Gastrocnemius medialis (tissue), 4 donors: ENCODE measurements around the gene MAFB. TPM values are rescaled to one million over a fixed set of nuclear protein-coding genes. Genes with fewer than 3 reads are reported as not detected.
A peak's percentile ranks its signal among the peaks of the same experiment; 100 is the strongest.

Experiments used
- ATAC-seq, 2 donors: fragments of 150-250 bp; one replicate each; pipeline ENCODE4 v1.9.1; 2016
- DNase-seq, 2 donors: peaks; one replicate each; pipeline ENCODE4 v3.0.0-alpha.2; 2019
- H3K27ac ChIP-seq, 4 donors: fragments of 200-600 bp; sonication (generic); 1 replicate in 1 of 4; 2 replicates in 3 of 4; pipeline ENCODE4 v1.5.1; 2016 to 2018; ENCODE audit warnings: mild to moderate bottlenecking in 2 of 4, moderate library complexity in 1 of 4
- H3K27me3 ChIP-seq, 3 donors: fragments of 200-600 bp; sonication (generic) in 2 of 3; 1 replicate in 1 of 3; 2 replicates in 2 of 3; pipeline versions ENCODE4 v1.5.1 to v1.6.0; 2016 to 2019; ENCODE audit warnings: mild to moderate bottlenecking in 1 of 3, moderate library complexity in 1 of 3
- H3K36me3 ChIP-seq, 2 donors: fragments of 200-600 bp; sonication (generic) in 1 of 2; one replicate each; pipeline ENCODE4 v1.5.1; 2017 to 2018
- H3K4me1 ChIP-seq, 2 donors: fragments of 200-600 bp; sonication (generic) in 1 of 2; one replicate each; pipeline ENCODE4 v1.5.1; 2016 to 2017; ENCODE audit warnings: mild to moderate bottlenecking in 2 of 2
- H3K4me3 ChIP-seq, 4 donors: fragments of 200-600 bp; sonication (generic) in 3 of 4; 1 replicate in 1 of 4; 2 replicates in 3 of 4; pipeline ENCODE4 v1.5.1; 2016 to 2019; ENCODE audit warnings: mild to moderate bottlenecking in 2 of 4
- H3K9me3 ChIP-seq, 3 donors: fragments of 200-600 bp; sonication (generic) in 2 of 3; 1 replicate in 1 of 3; 2 replicates in 2 of 3; pipeline ENCODE4 v1.5.1; 2016 to 2019
- POLR2A ChIP-seq, 2 donors: fragments of 450-650 bp; IDR thresholded peaks; one replicate each; pipeline ENCODE4 v1.6.1; 2017; ENCODE audit warnings: antibody characterized with exemption in 2 of 2, mild to moderate bottlenecking in 2 of 2, moderate library complexity in 2 of 2
- in situ Hi-C, 4 donors: fragments of 200-750 bp; cut with MboI; loops; one replicate each; pipeline versions ENCODE4 v1.15.0 to v1.8.0; 2017; ENCODE audit warnings: low sequenced_read_pairs in 4 of 4
- intact Hi-C: fragments of 100-400 bp; cut with DNase I; formaldehyde crosslinking; loops from one replicate; pipeline ENCODE4 v1.15.1; 2023; ENCODE audit warnings: low total_unique reads
- total RNA-seq, 4 donors: library from RNA; depleted of rRNA; stranded (reverse); fragments of >200 nt; gene quantifications; one replicate each; pipeline versions ENCODE4 v1.1.0 to v1.2.3, GENCODE V29; 2016
- TF ChIP-seq, protein P1 (sequence below), 5 experiments: fragments of 450-650 bp in 3 of 5; fragments of 200-600 bp in 2 of 5; sonication (generic) in 2 of 5; IDR thresholded peaks in 4 of 5; conservative IDR thresholded peaks in 1 of 5; 1 replicate in 4 of 5; 2 replicates in 1 of 5; pipeline ENCODE4 v1.5.1; 2016 to 2019; ENCODE audit warnings: antibody characterized with exemption in 5 of 5, mild to moderate bottlenecking in 3 of 5, moderate library complexity in 3 of 5

Gene MAFB
- total RNA-seq, 4 donors from 2014 or later = 15.4 to 24.9 (median 18.6) TPM

DNA sequence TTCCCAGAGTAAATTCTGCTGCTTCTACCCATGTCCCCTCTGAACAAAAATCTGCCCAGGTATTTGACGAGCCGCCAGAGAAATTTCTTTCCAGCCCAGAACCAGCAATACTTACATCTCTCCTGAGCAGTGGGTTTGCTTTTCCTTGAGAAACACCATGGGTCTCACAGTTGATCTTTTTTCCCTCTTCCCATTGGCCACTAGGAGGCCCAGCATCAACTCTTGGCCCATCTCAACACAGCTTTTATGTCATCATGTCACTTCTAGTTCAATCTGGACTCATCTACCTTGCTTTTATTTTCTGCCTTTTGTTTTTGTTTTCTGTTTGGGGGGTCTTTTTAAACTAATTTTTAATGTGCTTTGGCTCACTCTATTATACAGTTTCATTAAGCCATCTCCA, 18.8 kb downstream of the MAFB start:
- no peak for DNase-seq
- in situ Hi-C loops = no loop called here
- TF ChIP-seq, protein P1, sequence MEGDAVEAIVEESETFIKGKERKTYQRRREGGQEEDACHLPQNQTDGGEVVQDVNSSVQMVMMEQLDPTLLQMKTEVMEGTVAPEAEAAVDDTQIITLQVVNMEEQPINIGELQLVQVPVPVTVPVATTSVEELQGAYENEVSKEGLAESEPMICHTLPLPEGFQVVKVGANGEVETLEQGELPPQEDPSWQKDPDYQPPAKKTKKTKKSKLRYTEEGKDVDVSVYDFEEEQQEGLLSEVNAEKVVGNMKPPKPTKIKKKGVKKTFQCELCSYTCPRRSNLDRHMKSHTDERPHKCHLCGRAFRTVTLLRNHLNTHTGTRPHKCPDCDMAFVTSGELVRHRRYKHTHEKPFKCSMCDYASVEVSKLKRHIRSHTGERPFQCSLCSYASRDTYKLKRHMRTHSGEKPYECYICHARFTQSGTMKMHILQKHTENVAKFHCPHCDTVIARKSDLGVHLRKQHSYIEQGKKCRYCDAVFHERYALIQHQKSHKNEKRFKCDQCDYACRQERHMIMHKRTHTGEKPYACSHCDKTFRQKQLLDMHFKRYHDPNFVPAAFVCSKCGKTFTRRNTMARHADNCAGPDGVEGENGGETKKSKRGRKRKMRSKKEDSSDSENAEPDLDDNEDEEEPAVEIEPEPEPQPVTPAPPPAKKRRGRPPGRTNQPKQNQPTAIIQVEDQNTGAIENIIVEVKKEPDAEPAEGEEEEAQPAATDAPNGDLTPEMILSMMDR (IDR thresholded peaks at IDR 0.05 in 4 of 5, conservative IDR thresholded peaks at IDR 0.05 in 1 of 5) = no peak
- TF ChIP-seq POLR2A (IDR thresholded peaks at IDR 0.05) = no peak
- H3K27ac ChIP-seq = no peak overlapping the region
- no peaks in the 10 kb centered on the region for H3K9me3 ChIP-seq
- no peak overlapping the region for H3K4me3 ChIP-seq
- H3K4me1 ChIP-seq = peaks cover 0 to 10% of the 10 kb centered on the region in 2 donors
- ATAC-seq = no peak
- H3K27me3 ChIP-seq = no peaks in the 10 kb centered on the region
- no peaks in the 10 kb centered on the region for H3K36me3 ChIP-seq
- intact Hi-C loops = no loop called here

DNA sequence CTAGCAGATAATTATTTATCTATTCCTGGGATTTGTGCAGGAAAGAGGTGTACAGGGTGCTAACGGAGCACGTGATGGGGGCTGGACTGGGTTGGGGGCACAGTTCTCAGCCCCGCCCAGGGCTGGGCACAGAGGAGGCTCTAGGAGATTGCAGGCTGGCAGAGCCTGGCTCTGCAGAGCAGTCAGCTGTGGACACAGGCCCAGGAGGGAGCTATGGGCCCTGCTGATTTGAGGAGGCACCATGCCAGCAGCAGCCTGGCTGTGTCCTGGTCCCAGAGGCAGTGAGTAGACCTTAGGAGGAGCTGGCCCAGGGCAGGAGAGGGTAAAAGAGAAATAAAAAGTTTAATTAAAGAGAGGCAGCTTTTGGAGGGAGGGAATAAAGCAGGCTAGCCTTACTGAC, 19.3 kb downstream of the MAFB start:
- no peak for DNase-seq
- Histone ChIP-seq H3K27me3 (no peaks in the 10 kb centered on the region), H3K4me3 (no peak overlapping the region), H3K36me3 (no peaks in the 10 kb centered on the region), H3K9me3 (no peaks in the 10 kb centered on the region), H3K4me1 (peaks cover 0 to 10% of the 10 kb centered on the region in 2 donors), H3K27ac (no peak overlapping the region)
- ATAC-seq = no peak
- intact Hi-C loops (no loop called here), in situ Hi-C loops (no loop called here)
- no peak for TF ChIP-seq POLR2A (IDR thresholded peaks at IDR 0.05)
- TF ChIP-seq, protein P1 (IDR thresholded peaks at IDR 0.05 in 4 of 5, conservative IDR thresholded peaks at IDR 0.05 in 1 of 5) = no peak

DNA sequence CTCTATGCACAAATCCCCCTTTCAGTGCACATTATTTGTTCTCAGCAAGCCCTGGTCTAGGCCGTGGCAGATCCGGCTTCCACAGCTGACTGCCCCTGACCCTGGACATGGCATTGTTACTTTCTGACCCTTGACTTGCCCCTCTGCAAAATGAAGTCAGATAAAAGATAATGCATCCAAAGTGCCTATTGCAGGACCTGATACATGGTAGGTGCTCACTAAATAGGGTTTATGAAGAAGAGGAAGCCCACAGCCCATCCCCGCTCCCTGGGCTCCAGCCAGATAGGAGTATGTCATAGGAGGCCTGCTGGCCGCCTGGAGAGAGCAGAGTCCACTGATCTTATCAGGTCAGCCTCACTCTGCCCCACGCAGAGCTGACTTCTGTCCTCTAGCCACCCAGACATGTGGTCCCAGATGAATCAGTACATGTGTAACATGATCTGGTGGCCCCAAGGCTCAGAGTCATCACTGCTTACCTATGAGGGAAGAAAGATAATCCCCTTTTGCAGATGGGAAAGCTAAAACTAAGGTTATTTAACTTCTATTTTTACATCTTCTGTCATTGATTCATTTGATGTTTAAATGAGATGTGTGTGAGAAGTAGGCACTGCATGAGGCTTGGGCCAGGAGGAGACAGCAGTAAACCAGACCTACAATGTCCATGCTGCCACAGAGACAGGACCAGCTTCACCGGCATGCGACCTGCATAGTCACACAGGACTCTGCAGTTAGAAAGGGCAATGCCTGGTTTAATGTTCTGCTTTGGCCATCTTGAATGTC, 20.4 kb downstream of the MAFB start:
- H3K27me3 ChIP-seq = no peaks in the 10 kb centered on the region
- no peaks in the 10 kb centered on the region for H3K36me3 ChIP-seq
- intact Hi-C loops = no loop called here
- peak; percentile 82 to 92 for ATAC-seq
- in situ Hi-C loops = no loop called here
- peaks cover 0 to 10% of the 10 kb centered on the region in 2 donors for H3K4me1 ChIP-seq
- H3K9me3 ChIP-seq = no peaks in the 10 kb centered on the region
- peak; percentile 56 to 67 for DNase-seq
- H3K4me3 ChIP-seq = no peak overlapping the region
- TF ChIP-seq POLR2A (IDR thresholded peaks at IDR 0.05) = no peak
- TF ChIP-seq, protein P1 (IDR thresholded peaks at IDR 0.05 in 4 of 5, conservative IDR thresholded peaks at IDR 0.05 in 1 of 5) = no peak
- peak overlapping the region in 3 of 4 donors; percentile 3 to 40 (median 8) for H3K27ac ChIP-seq

DNA sequence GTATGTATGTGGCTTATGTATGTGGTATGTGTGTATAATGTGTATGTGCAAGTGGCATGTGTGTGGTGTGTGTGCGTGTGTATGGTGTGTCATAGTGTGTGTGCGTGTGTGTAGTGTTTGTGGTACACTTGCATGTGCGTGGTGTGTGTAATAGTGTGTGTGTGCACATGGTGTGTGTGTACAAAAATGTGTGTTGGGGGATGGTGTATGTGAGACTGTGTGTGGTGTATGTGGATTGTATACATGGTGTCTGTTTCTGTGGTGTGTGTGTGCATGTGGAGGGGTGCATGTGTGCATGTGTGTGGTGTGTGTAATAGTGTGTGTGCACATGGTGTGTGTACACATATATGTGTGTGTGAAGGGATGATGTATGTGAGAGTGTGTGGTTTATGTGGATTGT, 21.5 kb downstream of the MAFB start:
- in situ Hi-C loops (no loop called here), intact Hi-C loops (no loop called here)
- no peak for TF ChIP-seq POLR2A (IDR thresholded peaks at IDR 0.05)
- TF ChIP-seq, protein P1 (IDR thresholded peaks at IDR 0.05 in 4 of 5, conservative IDR thresholded peaks at IDR 0.05 in 1 of 5) = no peak
- Histone ChIP-seq H3K4me1 (peaks cover 0 to 10% of the 10 kb centered on the region in 2 donors), H3K27ac (no peak overlapping the region), H3K36me3 (no peaks in the 10 kb centered on the region), H3K27me3 (no peaks in the 10 kb centered on the region), H3K4me3 (no peak overlapping the region), H3K9me3 (no peaks in the 10 kb centered on the region)
- ATAC-seq (no peak), DNase-seq (no peak)
